NCI-H748 (cell line): ENCODE data around the gene FER.
"Not testable (repeated sequence)": the region's sequence is repeated elsewhere in the genome, so short reads cannot be mapped to it uniquely, and the experiment has no call there.

Experiments used
- DNase-seq: peaks from one replicate; lab custom pipeline; 2025; ENCODE audit not compliant: unreplicated experiment; lab: John Stamatoyannopoulos, UW

The FER gene

GRCh38 chr5:108947164-108947563, 199.5 kb downstream of the FER start:
- no peak for DNase-seq

DNA sequence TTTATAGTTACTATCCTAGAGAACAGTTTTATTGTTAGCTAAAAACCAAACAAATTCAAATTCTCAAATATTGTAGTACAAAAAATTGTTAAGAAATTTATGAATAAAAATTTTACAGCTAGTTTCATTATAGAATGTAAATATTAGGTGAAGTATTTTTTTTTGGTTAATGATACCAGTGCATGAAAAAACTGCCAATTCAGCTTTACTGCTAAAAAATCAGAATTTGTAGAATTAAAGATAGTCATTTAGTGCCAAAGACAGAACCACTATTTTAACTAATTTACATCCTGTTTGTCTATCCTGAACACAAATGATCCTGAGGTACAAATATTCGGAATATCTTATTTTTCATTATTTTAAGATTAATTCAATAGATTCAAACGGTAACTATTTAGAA, 202.6 kb downstream of the FER start:
- no peak for DNase-seq

DNA sequence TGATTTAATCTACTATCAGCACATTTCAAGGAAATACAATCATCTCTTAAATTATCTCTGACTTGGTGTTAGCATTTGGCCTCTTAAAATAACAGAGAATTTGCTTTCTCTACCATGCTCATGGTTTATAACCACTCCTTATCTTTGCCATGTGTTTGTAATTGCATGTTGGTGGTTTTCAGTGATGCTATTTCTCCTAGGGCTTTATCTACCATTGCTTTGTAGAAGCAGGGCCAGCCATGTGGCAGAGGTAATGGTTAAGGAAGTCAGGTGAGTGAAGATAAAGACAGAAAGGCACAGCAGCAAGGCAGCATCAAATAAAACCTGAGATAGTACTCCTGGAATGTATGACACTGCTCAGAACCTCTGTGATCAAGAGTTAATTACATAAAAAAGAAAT, 206.2 kb downstream of the FER start:
- no peak for DNase-seq

- no peak for DNase-seq
Measured at GRCh38 chr5:108957333-108957732, 209.6 kb downstream of the FER start.

GRCh38 chr5:108966910-108967309, 219.2 kb downstream of the FER start:
- no peak for DNase-seq

DNA sequence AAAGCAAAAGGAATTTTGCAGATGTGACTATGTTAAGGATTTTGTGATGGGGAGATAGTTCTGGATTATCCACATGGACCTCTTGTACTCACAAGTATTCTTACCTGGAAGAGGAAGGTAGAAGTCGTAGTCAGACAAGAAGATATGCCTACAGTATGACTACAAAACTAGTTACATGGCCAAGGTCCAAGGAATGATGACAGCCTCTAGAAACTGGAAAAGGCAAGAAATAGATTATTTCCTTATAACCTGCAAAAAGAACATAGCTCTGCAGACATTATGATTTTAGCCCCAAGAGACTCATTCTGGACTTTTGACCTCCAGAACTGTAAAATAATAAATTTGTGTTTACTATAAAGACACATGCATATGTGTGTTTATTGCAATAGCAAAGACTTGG, 226.9 kb downstream of the FER start:
- DNase-seq, result no peak

GRCh38 chr5:108975697-108976096, 228.0 kb downstream of the FER start:
- no peak for DNase-seq

DNA sequence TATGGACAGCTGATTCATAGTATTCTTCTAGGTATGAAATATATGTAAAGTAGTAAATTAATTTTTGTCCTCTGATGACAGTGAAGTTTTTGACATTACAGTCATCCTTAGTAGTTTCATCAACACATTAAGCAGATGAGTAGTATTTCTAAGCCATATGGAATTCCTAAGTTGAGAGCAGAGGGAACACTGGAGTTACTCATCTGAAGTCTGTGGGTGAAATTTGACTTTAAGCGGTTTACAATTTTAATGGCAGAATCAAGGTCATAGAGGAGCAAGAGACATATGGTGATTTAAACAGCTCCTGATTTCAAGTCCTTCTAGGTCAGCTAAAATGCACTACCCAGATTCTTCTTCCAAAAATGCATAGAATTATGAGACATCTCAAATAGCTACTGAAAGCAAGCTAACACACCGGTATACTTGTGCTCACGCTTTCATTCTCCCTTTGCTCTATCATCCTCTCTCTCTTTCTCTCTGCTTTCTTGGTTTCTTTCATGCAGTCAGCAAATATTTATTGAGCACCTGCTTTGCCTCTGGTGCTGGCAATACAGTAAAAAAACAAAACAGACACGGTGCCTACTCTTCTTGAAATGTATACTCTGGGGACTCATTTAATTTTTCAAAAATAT, 235.9 kb downstream of the FER start:
- DNase-seq, result no peak

DNA sequence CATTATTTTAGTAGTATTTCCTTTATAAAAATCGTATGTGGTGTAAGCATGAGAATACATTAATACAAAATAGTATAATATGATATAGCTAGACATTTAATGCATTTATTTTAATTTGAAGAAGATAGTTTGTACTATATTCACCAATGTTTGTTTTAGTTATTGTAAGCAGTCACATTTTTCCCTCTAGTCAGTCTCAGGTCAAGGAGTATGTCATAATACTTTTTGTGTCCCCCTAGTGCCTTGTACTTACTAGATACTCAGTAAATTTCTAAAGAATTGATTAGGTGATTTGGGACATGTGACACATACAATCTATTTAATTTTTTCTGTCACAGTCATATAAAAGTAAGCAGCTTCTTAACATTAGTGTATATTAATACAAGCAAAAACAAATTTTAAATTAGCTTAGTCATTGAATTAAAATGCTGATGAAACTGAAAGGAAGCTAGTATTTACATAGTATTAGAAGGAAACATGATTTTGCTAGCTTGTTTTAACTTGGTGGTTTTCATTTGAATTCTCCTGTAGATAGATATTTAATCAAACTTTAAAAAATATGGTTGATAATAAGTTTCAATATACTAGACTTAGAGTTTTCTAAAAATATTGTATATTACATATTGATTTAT, 242.2 kb downstream of the FER start:
- no peak for DNase-seq

DNA sequence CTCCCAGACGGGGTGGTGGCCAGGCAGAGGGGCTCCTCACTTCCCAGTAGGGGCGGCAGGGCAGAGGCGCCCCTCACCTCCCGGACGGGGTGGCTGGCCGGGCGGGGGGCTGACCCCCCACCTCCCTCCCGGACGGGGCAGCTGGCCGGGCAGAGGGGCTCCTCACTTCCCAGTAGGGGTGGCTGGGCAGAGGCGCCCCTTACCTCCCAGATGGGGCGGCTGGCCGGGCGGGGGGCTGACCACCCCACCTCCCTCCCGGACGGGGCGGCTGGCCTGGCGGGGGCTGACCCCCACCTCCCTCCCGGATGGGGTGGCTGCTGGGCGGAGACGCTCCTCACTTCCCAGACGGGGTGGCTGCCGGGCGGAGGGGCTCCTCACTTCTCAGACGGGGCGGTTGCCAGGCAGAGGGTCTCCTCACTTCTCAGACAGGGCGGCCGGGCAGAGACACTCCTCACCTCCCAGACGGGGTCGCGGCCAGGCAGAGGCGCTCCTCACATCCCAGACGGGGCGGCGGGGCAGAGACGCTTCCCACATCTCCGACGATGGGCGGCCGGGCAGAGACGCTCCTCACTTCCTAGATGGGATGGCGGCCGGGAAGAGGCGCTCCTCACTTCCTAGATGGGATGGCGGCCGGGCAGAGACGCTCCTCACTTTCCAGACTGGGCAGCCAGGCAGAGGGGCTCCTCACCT, 244.8 kb downstream of the FER start:
- DNase-seq, result not testable (repeated sequence)

DNA sequence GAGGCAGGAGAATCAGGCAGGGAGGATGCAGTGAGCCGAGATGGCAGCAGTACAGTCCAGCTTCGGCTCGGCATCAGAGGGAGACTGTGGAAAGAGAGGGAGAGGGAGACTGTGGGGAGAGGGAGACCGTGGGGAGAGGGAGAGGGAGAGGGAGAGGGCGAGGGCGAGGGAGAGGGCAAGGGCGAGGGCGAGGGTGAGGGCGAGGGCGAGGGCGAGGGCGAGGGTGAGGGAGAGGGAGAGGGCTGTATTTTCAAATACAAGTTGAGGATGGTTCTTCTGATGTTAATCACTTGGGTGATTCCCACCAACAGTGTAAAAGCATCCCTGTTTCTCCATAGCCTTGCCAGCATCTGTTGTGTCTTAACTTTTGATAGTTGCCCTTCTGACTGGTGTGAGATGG, 245.7 kb downstream of the FER start:
- not testable (repeated sequence) for DNase-seq

- no peak for DNase-seq
Measured at GRCh38 chr5:108997720-108998119, 250.0 kb downstream of the FER start.

- DNase-seq, result no peak
Measured at GRCh38 chr5:108998216-108998615, 250.5 kb downstream of the FER start.

- no peak for DNase-seq
Measured at GRCh38 chr5:109003928-109004327, 256.2 kb downstream of the FER start.

GRCh38 chr5:109005297-109006009, 257.8 kb downstream of the FER start:
- DNase-seq, result no peak

DNA sequence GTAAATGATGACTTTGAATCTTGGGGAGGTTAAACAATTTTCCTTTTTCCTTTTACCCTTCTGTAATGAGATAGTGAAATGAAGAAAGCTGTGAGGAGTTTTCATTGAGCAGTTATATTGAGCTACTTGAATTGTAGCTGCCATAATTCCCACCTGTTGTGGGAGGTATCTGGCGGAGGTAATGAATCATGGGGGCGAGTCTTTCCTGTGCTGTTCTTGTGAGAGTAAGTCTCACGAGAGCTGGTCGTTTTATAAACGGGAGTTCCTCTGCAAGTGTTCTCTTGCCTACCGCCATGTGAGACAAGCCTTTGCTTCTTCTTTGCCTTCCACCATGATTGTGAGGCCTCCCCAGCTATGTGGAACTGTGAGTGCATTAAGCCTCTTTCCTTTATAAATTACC, 258.4 kb downstream of the FER start:
- DNase-seq, result no peak

DNA sequence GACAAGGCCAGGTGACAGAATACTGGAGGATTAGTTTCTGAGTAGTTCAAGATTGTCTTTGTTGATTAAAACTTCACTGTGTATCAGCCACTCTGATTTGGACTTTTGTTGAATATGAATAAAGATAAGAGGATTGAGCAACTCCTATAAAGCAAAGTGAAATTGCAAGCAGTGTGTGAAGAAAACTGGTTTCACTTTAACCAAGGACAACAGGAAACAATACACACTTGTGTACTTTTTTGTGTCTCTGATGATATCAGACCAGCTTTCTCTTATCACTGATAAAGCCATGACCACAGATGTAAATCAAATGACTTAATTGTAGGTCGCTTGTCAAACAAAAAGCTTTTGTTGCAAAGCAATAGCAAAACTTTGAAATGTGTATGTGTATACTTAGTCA, 268.6 kb downstream of the FER start:
- no peak for DNase-seq

DNA sequence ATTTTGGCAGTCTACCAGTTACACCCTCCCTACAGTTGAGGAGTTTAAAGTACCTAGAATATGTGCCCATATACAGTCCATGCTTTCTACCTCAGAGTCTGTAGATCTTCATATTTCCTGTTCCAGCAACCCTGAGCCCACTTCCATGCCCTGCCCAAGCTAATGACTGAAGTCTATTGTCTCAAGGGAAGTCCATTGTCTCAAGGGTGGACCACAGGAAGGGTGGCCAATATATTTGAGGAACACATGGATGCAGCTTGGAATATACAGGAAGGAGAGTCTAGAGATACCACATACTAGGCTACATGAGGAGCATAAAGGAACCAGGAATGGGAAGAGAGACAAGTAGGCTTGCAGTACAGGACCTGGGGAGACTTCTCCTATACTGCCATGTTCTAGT, 274.4 kb downstream of the FER start:
- no peak for DNase-seq

GRCh38 chr5:109025729-109026128, 278.0 kb downstream of the FER start:
- not testable (repeated sequence) for DNase-seq

- no peak for DNase-seq
Measured at GRCh38 chr5:109027983-109028607, 280.4 kb downstream of the FER start.

DNA sequence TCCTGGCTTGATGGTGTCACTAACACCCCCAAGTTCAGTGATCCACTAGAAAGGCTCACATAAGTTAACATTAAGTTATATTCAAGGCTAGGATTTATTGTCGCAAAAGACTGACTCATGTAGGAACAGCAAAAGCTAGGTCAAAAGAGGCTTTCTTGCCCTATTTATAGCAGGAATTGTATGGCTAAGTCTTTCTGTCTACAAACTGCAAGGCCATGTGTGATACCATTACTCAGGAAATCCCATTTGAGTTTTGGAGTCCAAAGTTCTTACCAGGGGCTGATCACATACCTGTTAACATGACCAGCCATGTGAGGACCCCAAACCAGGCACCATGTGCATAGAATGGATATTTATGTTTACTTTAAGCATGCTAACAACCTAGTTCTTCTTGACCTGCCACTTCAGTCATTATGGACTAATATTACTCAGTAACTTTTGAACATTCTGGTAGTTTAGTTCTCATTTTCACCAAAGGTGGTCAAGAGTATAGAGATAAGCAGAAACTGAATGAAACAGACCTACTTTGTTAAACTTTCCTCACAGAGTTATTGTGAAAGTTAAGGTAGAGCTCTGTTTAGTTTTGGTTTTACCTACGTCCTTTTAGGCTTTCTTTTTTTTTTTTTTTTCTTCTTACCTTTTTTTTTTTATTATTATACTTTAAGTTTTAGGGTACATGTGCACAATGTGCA, 281.1 kb downstream of the FER start:
- no peak for DNase-seq
